HepG2 (cell line): ENCODE data around the gene CACNA1C. TPM values are rescaled to one million over a fixed set of nuclear protein-coding genes. Genes with fewer than 3 reads are reported as not detected.

ENCODE experiments used
- CBX2 ChIP-seq, 2 experiments: fragments of 200-600 bp in 1 of 2; sonication (generic); formaldehyde crosslinking in 1 of 2; IDR thresholded peaks; 2 replicates each; pipeline versions ENCODE4 v1.7.0 to v1.8.1; 2018 to 2022; ENCODE audit warnings: low read depth in 2 of 2, low read length in 1 of 2, mild to moderate bottlenecking in 1 of 2, missing genetic modification reagents in 1 of 2
- CC2D1A ChIP-seq: sonication (generic); formaldehyde crosslinking; IDR thresholded peaks from 2 replicates; pipeline ENCODE4 v1.8.1; 2023; ENCODE audit warnings: mild to moderate bottlenecking, missing genetic modification reagents
- DMAP1 ChIP-seq: IDR thresholded peaks from 2 replicates; pipeline ENCODE4 v1.6.1; 2016
- DNMT3B ChIP-seq: conservative IDR thresholded peaks from 2 replicates; pipeline ENCODE4 v1.6.1; 2016; ENCODE audit warnings: missing biosample characterization, control low read depth
- ERF ChIP-seq: IDR thresholded peaks from 2 replicates; pipeline ENCODE4 v1.6.1; 2018; ENCODE audit warnings: missing biosample characterization, missing genetic modification reagents
- HDAC1 ChIP-seq: sonication (generic); formaldehyde crosslinking; IDR thresholded peaks from 2 replicates; pipeline ENCODE4 v1.5.1; 2020; ENCODE audit warnings: mild to moderate bottlenecking, missing genetic modification reagents
- KMT2B ChIP-seq: IDR thresholded peaks from 2 replicates; pipeline ENCODE4 v1.6.1; 2016; ENCODE audit warnings: missing genetic modification reagents, missing compliant biosample characterization
- MAZ ChIP-seq, 2 experiments: sonication (generic) in 1 of 2; formaldehyde crosslinking in 1 of 2; IDR thresholded peaks; 2 replicates each; pipeline versions ENCODE4 v1.5.0 to v1.6.1; 2012 to 2020; ENCODE audit warnings: low read depth in 2 of 2, mild to moderate bottlenecking in 2 of 2, borderline replicate concordance in 1 of 2, improper control_type of control experiment in 1 of 2, low read length in 1 of 2, missing genetic modification reagents in 1 of 2, moderate library complexity in 1 of 2
- NR2C2 ChIP-seq: sonication (generic); formaldehyde crosslinking; IDR thresholded peaks from 2 replicates; pipeline ENCODE4 v1.4.0; 2020; ENCODE audit warnings: missing genetic modification reagents, mild to moderate bottlenecking, moderate library complexity, borderline replicate concordance
- NR2F6 ChIP-seq, 2 experiments: IDR thresholded peaks; 2 replicates each; pipeline ENCODE4 v1.6.1; 2016; ENCODE audit warnings: antibody characterized with exemption in 1 of 2, mild to moderate bottlenecking in 1 of 2
- POLR2AphosphoS5 ChIP-seq: IDR thresholded peaks from 2 replicates; pipeline ENCODE4 v1.6.1; 2012; ENCODE audit warnings: low read depth, low read length
- RFXANK ChIP-seq: IDR thresholded peaks from 2 replicates; pipeline ENCODE4 v1.6.1; 2016
- RNF2 ChIP-seq: fragments of 450-650 bp; conservative IDR thresholded peaks from 2 replicates; pipeline ENCODE4 v1.6.1; 2016; ENCODE audit warnings: low read depth
- SMAD9 ChIP-seq: sonication (generic); formaldehyde crosslinking; IDR thresholded peaks from 2 replicates; pipeline ENCODE4 v1.5.1; 2020; ENCODE audit warnings: mild to moderate bottlenecking, missing genetic modification reagents
- SMARCC2 ChIP-seq: fragments of 450-650 bp; IDR thresholded peaks from 2 replicates; pipeline ENCODE4 v1.6.1; 2017; ENCODE audit warnings: antibody characterized with exemption, mild to moderate bottlenecking
- STAG1 ChIP-seq: sonication (generic); formaldehyde crosslinking; IDR thresholded peaks from 2 replicates; pipeline ENCODE4 v1.4.0; 2020; ENCODE audit warnings: missing genetic modification reagents
- TBL1XR1 ChIP-seq: fragments of 150-350 bp; IDR thresholded peaks from 2 replicates; pipeline ENCODE4 v1.6.1; 2014; ENCODE audit warnings: borderline replicate concordance, low read length; ENCODE audit not compliant: partially characterized antibody
- XBP1 ChIP-seq: sonication (generic); formaldehyde crosslinking; IDR thresholded peaks from 2 replicates; pipeline ENCODE4 v1.5.0; 2020; ENCODE audit warnings: missing genetic modification reagents
- ZEB1 ChIP-seq: IDR thresholded peaks from 2 replicates; pipeline ENCODE4 v1.6.1; 2012; ENCODE audit warnings: mild to moderate bottlenecking, low read depth, inconsistent platforms; ENCODE audit not compliant: insufficient replicate concordance
- ZFY ChIP-seq: sonication (generic); formaldehyde crosslinking; IDR thresholded peaks from 2 replicates; pipeline ENCODE4 v1.4.0; 2020; ENCODE audit warnings: missing genetic modification reagents
- ZNF143 ChIP-seq: sonication (generic); formaldehyde crosslinking; IDR thresholded peaks from 2 replicates; pipeline ENCODE4 v1.4.0; 2020; ENCODE audit warnings: missing genetic modification reagents
- ZNF546 ChIP-seq: sonication (generic); formaldehyde crosslinking; conservative IDR thresholded peaks from 2 replicates; pipeline ENCODE4 v1.8.1; 2023; ENCODE audit warnings: mild to moderate bottlenecking, missing genetic modification reagents
- ZNF556 ChIP-seq: sonication (generic); formaldehyde crosslinking; IDR thresholded peaks from 2 replicates; pipeline ENCODE4 v1.4.0; 2020; ENCODE audit warnings: mild to moderate bottlenecking, missing genetic modification reagents, borderline replicate concordance
- polyA plus RNA-seq, 8 experiments: library from polyadenylated mRNA; depleted of rRNA in 3 of 8; stranded (reverse) in 7 of 8; unstranded in 1 of 8; fragments of >200 nt; fragmentation: Illumina TruSeq in 4 of 8; extraction: Trizol in 4 of 8; gene quantifications; 2 replicates each; pipeline versions ENCODE4 v1.2.1 to v1.2.3, GENCODE V29; 2011 to 2016; ENCODE audit warnings: low read depth in 4 of 8, missing spikeins in 1 of 8, mixed read lengths in 1 of 8; ENCODE audit not compliant: insufficient read depth in 1 of 8
- total RNA-seq, 5 experiments: library from RNA; depleted of rRNA; stranded (reverse); fragments of >200 nt; fragmentation: Illumina TruSeq; extraction: Trizol; gene quantifications; 2 replicates each; pipeline ENCODE4 v1.2.3, GENCODE V29; 2016; ENCODE audit warnings: low read depth in 1 of 5
- TF ChIP-seq, protein P1 (sequence below): sonication (generic); formaldehyde crosslinking; conservative IDR thresholded peaks from 2 replicates; pipeline ENCODE4 v1.8.0; 2022; ENCODE audit warnings: mild to moderate bottlenecking, moderate library complexity, missing genetic modification reagents
- TF ChIP-seq, protein P2 (sequence below), 2 experiments: sonication (generic) in 1 of 2; formaldehyde crosslinking in 1 of 2; IDR thresholded peaks; 2 replicates each; pipeline versions ENCODE4 v1.4.0 to v1.6.1; 2016 to 2020; ENCODE audit warnings: borderline replicate concordance in 1 of 2, low read depth in 1 of 2, mild to moderate bottlenecking in 1 of 2, missing genetic modification reagents in 1 of 2

Gene CACNA1C
- total and polyA plus RNA-seq, 2 of the 13 experiments (the other 11 are each of a cell fraction or from before 2014, with no cell fraction given), result not detected

DNA sequence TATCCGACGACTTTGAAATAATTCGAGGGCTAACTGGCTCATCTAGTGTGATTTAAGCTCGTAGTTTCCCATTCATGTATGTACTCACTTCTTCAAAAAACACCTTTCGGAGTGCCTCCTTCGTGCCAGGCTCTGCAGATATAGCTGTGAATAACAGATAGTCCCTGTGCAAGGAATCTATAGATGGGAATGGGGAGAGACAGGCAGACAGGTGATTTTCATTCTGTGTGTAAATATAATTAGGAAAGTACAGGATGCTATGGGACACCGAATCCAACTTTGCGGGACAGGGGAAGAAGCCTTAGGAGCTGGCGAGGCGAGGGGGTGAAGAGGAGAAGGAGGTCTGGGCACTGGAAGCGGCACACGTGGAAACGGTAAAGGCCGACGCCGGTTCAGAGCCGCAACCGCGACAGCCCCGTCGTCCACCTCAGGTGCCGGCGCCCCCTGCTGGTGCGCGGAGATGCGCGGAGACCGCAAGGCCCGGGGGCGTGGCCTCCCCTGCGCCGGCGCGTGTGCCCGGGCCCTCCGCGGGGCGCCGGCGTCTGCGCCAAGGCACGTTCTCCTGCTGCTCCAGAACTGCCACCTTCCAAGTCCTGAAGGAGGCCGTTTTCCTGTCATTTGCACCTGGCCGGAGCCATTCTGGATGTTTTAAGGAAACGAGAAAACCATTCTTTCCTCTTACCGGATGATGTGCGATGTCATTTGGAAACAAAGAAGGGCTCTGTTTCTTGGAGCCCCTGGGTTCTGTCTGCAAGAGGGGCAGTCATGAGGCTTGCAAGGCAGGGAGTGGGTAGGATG is 18.0 kb upstream of the CACNA1C start (continued):
- TF ChIP-seq SMARCC2 (no peak), NR2F6 (IDR thresholded peaks at IDR 0.05) (no peak), NR2F6 (CRISPR knock-in tag; IDR thresholded peaks at IDR 0.05) (no peak), ZFY (CRISPR knock-in tag) (peak; percentile 68), MAZ (IDR thresholded peaks at IDR 0.05; ENCODE audit: borderline replicate concordance, low read depth, low read length) (no peak), MAZ (CRISPR knock-in tag; IDR thresholded peaks at IDR 0.05; ENCODE audit: low read depth) (peak; percentile 69; the same call in 1 of the 2 replicates), XBP1 (CRISPR knock-in tag) (no peak), RFXANK (CRISPR knock-in tag) (no peak), KMT2B (CRISPR knock-in tag) (no peak), POLR2AphosphoS5 (no peak), RNF2 (peak; percentile 74; the same call in 1 of the 2 replicates), STAG1 (CRISPR knock-in tag) (peak; percentile 80), DNMT3B (CRISPR knock-in tag) (no peak), TBL1XR1 (no peak), ERF (peak; percentile 71; the same call in 1 of the 2 replicates), ZNF143 (no peak), CBX2 (IDR thresholded peaks at IDR 0.05; ENCODE audit: low read depth, low read length) (no peak), CBX2 (CRISPR knock-in tag; IDR thresholded peaks at IDR 0.05; ENCODE audit: low read depth) (peak; percentile 97), ZNF556 (peak; percentile 67; the same call in 1 of the 2 replicates), CC2D1A (CRISPR knock-in tag) (no peak), NR2C2 (CRISPR knock-in tag) (no peak), ZNF546 (CRISPR knock-in tag) (0 out of 2 replicates have a peak, but pooled peaks have one; percentile 57), SMAD9 (CRISPR knock-in tag) (no peak), HDAC1 (no peak), ZEB1 (no peak), DMAP1 (CRISPR knock-in tag) (no peak)
- TF ChIP-seq, protein P1, sequence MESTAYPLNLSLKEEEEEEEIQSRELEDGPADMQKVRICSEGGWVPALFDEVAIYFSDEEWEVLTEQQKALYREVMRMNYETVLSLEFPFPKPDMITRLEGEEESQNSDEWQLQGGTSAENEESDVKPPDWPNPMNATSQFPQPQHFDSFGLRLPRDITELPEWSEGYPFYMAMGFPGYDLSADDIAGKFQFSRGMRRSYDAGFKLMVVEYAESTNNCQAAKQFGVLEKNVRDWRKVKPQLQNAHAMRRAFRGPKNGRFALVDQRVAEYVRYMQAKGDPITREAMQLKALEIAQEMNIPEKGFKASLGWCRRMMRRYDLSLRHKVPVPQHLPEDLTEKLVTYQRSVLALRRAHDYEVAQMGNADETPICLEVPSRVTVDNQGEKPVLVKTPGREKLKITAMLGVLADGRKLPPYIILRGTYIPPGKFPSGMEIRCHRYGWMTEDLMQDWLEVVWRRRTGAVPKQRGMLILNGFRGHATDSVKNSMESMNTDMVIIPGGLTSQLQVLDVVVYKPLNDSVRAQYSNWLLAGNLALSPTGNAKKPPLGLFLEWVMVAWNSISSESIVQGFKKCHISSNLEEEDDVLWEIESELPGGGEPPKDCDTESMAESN (CRISPR knock-in tag), result no peak
- TF ChIP-seq, protein P2, sequence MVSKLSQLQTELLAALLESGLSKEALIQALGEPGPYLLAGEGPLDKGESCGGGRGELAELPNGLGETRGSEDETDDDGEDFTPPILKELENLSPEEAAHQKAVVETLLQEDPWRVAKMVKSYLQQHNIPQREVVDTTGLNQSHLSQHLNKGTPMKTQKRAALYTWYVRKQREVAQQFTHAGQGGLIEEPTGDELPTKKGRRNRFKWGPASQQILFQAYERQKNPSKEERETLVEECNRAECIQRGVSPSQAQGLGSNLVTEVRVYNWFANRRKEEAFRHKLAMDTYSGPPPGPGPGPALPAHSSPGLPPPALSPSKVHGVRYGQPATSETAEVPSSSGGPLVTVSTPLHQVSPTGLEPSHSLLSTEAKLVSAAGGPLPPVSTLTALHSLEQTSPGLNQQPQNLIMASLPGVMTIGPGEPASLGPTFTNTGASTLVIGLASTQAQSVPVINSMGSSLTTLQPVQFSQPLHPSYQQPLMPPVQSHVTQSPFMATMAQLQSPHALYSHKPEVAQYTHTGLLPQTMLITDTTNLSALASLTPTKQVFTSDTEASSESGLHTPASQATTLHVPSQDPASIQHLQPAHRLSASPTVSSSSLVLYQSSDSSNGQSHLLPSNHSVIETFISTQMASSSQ (IDR thresholded peaks at IDR 0.05; ENCODE audit: low read depth), result no peak
- TF ChIP-seq, protein P2 (CRISPR knock-in tag; IDR thresholded peaks at IDR 0.05; ENCODE audit: borderline replicate concordance), result no peak
